ENCODE measurements around the gene MTSS2. TPM values are rescaled to one million over a fixed set of nuclear protein-coding genes. Genes with fewer than 3 reads are reported as not detected.

Gene MTSS2
- total and polyA plus RNA-seq, 4 donors: 33.8 to 345 (median 169) TPM

- Histone ChIP-seq H3K9me3 (ENCODE audit: control insufficient read depth, insufficient read depth, low read length) (no peaks in the 10 kb centered on the region), H3K4me1 (ENCODE audit: control insufficient read depth, insufficient read depth, low read length) (peaks cover 97% of the 10 kb centered on the region), H3K36me3 (ENCODE audit: control insufficient read depth, insufficient read depth, low read length) (peaks cover 38% of the 10 kb centered on the region), H3K4me3 (ENCODE audit: low read depth, low read length) (no peak overlapping the region), H3K27me3 (ENCODE audit: control insufficient read depth, insufficient read depth, low read length) (no peaks in the 10 kb centered on the region), H3K27ac (ENCODE audit: low read depth, low read length) (peak overlapping the region; percentile 27)
- DNase-seq (ENCODE audit: low read depth in 4 of 6, low spot score in 6 of 6): no peak
- 78% methylated on average over 4 of the region's 5 CpGs for WGBS (ENCODE audit: insufficient coverage)
Observed at GRCh38 chr16:70709457-70709856, 23.6 kb upstream of the MTSS2 start.

DNA sequence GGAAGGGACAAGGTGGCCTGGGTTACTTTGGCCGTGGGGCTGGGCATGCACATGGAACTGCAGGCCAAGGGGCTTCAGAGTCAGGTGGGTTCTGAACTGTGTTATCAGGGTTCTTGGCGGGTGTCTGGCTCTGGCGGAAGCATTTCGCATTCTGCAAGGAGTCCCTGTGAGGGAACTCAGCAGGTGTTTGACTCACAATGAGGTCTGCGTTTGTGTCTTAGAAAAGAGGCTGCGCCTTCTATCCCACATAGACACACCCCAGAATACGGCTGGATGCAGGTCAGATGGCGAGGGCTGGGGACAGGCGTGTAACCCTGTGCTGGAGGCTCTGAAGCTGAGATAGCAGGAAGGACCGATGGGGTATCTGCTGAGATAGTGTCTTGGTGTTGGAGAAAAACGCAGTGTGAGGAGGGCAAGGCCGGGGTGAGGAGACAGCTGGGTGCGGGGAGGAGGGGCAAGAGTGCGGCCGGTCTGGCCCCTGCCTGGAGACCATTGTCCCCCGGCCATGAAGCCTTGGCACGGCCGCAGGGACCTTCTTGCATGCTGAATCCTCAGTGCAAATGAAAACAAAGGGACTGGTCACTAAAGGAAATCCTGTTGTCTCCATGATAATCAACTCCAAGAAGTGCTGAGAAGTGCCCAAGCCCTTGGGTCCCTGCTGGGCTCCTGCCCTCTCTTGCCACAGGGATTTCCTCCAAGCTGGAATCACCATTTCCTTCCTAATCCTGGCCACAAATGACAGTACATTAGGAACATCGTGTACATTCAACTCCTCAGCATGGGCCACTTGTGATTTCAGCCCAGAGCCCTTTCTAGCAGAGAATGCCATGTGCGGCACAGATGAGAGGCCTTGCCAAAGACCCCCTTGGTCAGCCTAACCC is 22.8 kb upstream of the MTSS2 start:
- WGBS (ENCODE audit: insufficient coverage): 49% methylated on average over 16 of the region's 20 CpGs
- DNase-seq (ENCODE audit: low read depth in 4 of 6, low spot score in 6 of 6): no peak
- no peaks in the 10 kb centered on the region for H3K27me3 ChIP-seq (ENCODE audit: control insufficient read depth, insufficient read depth, low read length)
- H3K36me3 ChIP-seq (ENCODE audit: control insufficient read depth, insufficient read depth, low read length): peaks cover 38% of the 10 kb centered on the region
- peaks cover 97% of the 10 kb centered on the region for H3K4me1 ChIP-seq (ENCODE audit: control insufficient read depth, insufficient read depth, low read length)
- no peaks in the 10 kb centered on the region for H3K9me3 ChIP-seq (ENCODE audit: control insufficient read depth, insufficient read depth, low read length)
- H3K4me3 ChIP-seq (ENCODE audit: low read depth, low read length): no peak overlapping the region
- peak overlapping the region; percentile 42 for H3K27ac ChIP-seq (ENCODE audit: low read depth, low read length)

DNA sequence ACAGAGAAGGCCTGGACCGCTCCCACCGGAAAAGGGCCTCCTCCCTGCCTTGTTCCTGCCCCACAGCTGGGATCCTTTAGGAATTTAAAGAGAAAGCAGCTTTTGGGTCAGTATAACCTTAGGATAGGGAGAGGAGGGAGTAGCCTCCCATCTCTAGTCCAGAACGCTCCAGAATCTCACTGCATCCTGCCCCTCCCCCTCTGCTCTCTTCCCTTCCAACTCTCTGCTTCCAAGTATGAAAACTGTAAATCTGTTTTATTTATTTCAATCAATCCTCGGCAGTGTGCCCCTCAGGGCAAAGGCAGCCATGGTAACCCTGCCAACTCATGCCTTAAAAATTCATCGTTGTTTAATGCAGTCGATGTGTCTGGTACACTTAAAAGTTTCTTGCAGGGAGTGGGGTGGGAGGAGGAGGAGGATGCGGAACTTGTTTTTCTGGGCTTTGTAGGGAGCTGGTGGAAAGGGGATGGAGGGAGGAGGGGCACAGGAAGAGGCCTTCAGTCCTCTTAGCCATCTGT is 21.2 kb upstream of the MTSS2 start:
- Histone ChIP-seq H3K27ac (ENCODE audit: low read depth, low read length) (peak overlapping the region; percentile 67), H3K4me1 (ENCODE audit: control insufficient read depth, insufficient read depth, low read length) (peaks cover 97% of the 10 kb centered on the region), H3K9me3 (ENCODE audit: control insufficient read depth, insufficient read depth, low read length) (no peaks in the 10 kb centered on the region), H3K36me3 (ENCODE audit: control insufficient read depth, insufficient read depth, low read length) (peaks cover 42% of the 10 kb centered on the region), H3K27me3 (ENCODE audit: control insufficient read depth, insufficient read depth, low read length) (no peaks in the 10 kb centered on the region), H3K4me3 (ENCODE audit: low read depth, low read length) (no peak overlapping the region)
- WGBS (ENCODE audit: insufficient coverage): 40% methylated on average over 4 of the region's 7 CpGs
- peak in 1 of 6 donors; percentile 43 for DNase-seq (ENCODE audit: low read depth in 4 of 6, low spot score in 6 of 6)

GRCh38 chr16:70705056-70705455 is 19.2 kb upstream of the MTSS2 start:
- Histone ChIP-seq H3K9me3 (ENCODE audit: control insufficient read depth, insufficient read depth, low read length) (no peaks in the 10 kb centered on the region), H3K27ac (ENCODE audit: low read depth, low read length) (no peak overlapping the region), H3K36me3 (ENCODE audit: control insufficient read depth, insufficient read depth, low read length) (peaks cover 42% of the 10 kb centered on the region), H3K4me1 (ENCODE audit: control insufficient read depth, insufficient read depth, low read length) (peaks cover 97% of the 10 kb centered on the region), H3K4me3 (ENCODE audit: low read depth, low read length) (no peak overlapping the region), H3K27me3 (ENCODE audit: control insufficient read depth, insufficient read depth, low read length) (no peaks in the 10 kb centered on the region)
- 90% methylated on average over 8 of the region's 8 CpGs for WGBS (ENCODE audit: insufficient coverage)
- no peak for DNase-seq (ENCODE audit: low read depth in 4 of 6, low spot score in 6 of 6)

DNA sequence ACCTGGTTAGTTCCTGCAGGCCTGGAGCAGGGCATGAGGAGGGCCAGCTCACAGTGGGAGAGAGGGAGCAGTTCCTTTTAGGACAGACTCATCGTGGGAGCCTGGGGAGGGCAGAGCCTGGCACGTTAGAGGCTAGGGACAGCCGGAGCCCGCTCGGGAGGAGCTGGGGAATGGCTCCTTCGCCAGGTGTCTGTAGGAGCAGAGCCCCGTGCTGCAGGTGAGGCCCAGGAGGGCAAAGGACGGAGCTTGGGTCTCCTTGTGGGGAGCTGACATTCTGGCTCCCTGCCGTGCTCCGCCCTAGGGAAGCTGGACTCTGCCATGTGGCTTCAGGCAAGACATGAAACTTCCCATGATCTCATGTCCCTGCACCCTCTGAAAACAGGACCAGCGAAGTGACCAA is 18.7 kb upstream of the MTSS2 start:
- Histone ChIP-seq H3K4me1 (ENCODE audit: control insufficient read depth, insufficient read depth, low read length) (peaks cover 97% of the 10 kb centered on the region), H3K36me3 (ENCODE audit: control insufficient read depth, insufficient read depth, low read length) (peaks cover 42% of the 10 kb centered on the region), H3K27me3 (ENCODE audit: control insufficient read depth, insufficient read depth, low read length) (no peaks in the 10 kb centered on the region), H3K27ac (ENCODE audit: low read depth, low read length) (no peak overlapping the region), H3K9me3 (ENCODE audit: control insufficient read depth, insufficient read depth, low read length) (no peaks in the 10 kb centered on the region), H3K4me3 (ENCODE audit: low read depth, low read length) (no peak overlapping the region)
- no peak for DNase-seq (ENCODE audit: low read depth in 4 of 6, low spot score in 6 of 6)
- WGBS (ENCODE audit: insufficient coverage): 80% methylated on average over 11 of the region's 11 CpGs

- Histone ChIP-seq H3K36me3 (ENCODE audit: control insufficient read depth, insufficient read depth, low read length) (peaks cover 48% of the 10 kb centered on the region), H3K9me3 (ENCODE audit: control insufficient read depth, insufficient read depth, low read length) (no peaks in the 10 kb centered on the region), H3K4me3 (ENCODE audit: low read depth, low read length) (no peak overlapping the region), H3K4me1 (ENCODE audit: control insufficient read depth, insufficient read depth, low read length) (peaks cover 97% of the 10 kb centered on the region), H3K27me3 (ENCODE audit: control insufficient read depth, insufficient read depth, low read length) (no peaks in the 10 kb centered on the region), H3K27ac (ENCODE audit: low read depth, low read length) (peak overlapping the region; percentile 88)
- WGBS (ENCODE audit: insufficient coverage): 68% methylated on average over 5 of the region's 6 CpGs
- no peak for DNase-seq (ENCODE audit: low read depth in 4 of 6, low spot score in 6 of 6)
Observed at GRCh38 chr16:70703835-70704381, 18.1 kb upstream of the MTSS2 start.

DNA sequence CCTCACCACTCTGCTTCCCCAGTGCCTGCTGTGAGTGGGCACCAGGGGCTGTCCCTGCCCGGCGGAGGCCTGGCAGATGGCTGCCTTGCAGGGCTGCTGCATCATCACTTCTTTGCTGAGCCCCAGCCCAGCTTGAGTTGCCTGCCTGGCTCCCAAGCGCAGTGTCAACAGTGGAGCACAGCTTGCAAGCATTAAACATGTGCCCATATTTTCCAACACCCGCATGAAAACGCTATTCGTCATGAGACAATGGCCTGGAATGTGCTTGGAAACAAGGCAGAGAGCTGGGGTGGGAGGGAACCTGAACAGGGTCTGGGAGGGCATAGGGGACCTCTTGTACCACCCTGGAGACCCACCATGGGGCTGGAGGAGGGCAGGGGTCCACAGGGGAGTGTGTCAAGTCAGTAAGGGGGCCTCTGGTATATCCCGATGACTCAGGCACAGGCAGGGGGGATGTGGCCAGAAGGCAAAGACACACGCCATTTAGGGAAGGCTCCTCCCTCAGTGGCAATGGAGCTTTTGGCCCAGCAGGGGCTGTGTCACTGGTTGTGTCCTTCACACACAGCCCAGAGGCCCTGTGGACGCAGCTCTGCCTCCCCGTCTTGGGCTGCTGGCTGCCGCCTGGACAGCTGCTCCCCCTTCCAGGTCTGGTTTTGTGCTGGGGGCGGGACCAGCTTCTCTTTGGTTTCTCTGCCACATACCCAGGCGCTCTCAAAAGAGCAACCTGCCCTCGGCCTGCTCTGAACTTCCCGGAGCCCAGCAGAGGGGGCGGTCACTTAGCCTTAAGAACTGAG is 17.4 kb upstream of the MTSS2 start:
- H3K4me1 ChIP-seq (ENCODE audit: control insufficient read depth, insufficient read depth, low read length): peaks cover 94% of the 10 kb centered on the region
- peak in 2 of 6 donors; percentile 88 to 92 for DNase-seq (ENCODE audit: low read depth in 4 of 6, low spot score in 6 of 6)
- H3K4me3 ChIP-seq (ENCODE audit: low read depth, low read length): no peak overlapping the region
- peak overlapping the region; percentile 88 for H3K27ac ChIP-seq (ENCODE audit: low read depth, low read length)
- H3K9me3 ChIP-seq (ENCODE audit: control insufficient read depth, insufficient read depth, low read length): no peaks in the 10 kb centered on the region
- WGBS (ENCODE audit: insufficient coverage): 27% methylated on average over 14 of the region's 16 CpGs
- no peaks in the 10 kb centered on the region for H3K27me3 ChIP-seq (ENCODE audit: control insufficient read depth, insufficient read depth, low read length)
- peaks cover 49% of the 10 kb centered on the region for H3K36me3 ChIP-seq (ENCODE audit: control insufficient read depth, insufficient read depth, low read length)

GRCh38 chr16:70702624-70703023 is 16.8 kb upstream of the MTSS2 start:
- no peak overlapping the region for H3K4me3 ChIP-seq (ENCODE audit: low read depth, low read length)
- no peaks in the 10 kb centered on the region for H3K9me3 ChIP-seq (ENCODE audit: control insufficient read depth, insufficient read depth, low read length)
- peaks cover 52% of the 10 kb centered on the region for H3K36me3 ChIP-seq (ENCODE audit: control insufficient read depth, insufficient read depth, low read length)
- peaks cover 94% of the 10 kb centered on the region for H3K4me1 ChIP-seq (ENCODE audit: control insufficient read depth, insufficient read depth, low read length)
- DNase-seq (ENCODE audit: low read depth in 4 of 6, low spot score in 6 of 6): no peak
- H3K27ac ChIP-seq (ENCODE audit: low read depth, low read length): peak overlapping the region; percentile 88
- H3K27me3 ChIP-seq (ENCODE audit: control insufficient read depth, insufficient read depth, low read length): no peaks in the 10 kb centered on the region
- WGBS (ENCODE audit: insufficient coverage): 92% methylated on average over 4 of the region's 8 CpGs

- peak overlapping the region; percentile 88 for H3K27ac ChIP-seq (ENCODE audit: low read depth, low read length)
- no peaks in the 10 kb centered on the region for H3K27me3 ChIP-seq (ENCODE audit: control insufficient read depth, insufficient read depth, low read length)
- WGBS (ENCODE audit: insufficient coverage): 85% methylated on average over 8 of the region's 8 CpGs
- no peak for DNase-seq (ENCODE audit: low read depth in 4 of 6, low spot score in 6 of 6)
- peaks cover 58% of the 10 kb centered on the region for H3K36me3 ChIP-seq (ENCODE audit: control insufficient read depth, insufficient read depth, low read length)
- peaks cover 94% of the 10 kb centered on the region for H3K4me1 ChIP-seq (ENCODE audit: control insufficient read depth, insufficient read depth, low read length)
- no peaks in the 10 kb centered on the region for H3K9me3 ChIP-seq (ENCODE audit: control insufficient read depth, insufficient read depth, low read length)
- no peak overlapping the region for H3K4me3 ChIP-seq (ENCODE audit: low read depth, low read length)
Observed at GRCh38 chr16:70701998-70702397, 16.1 kb upstream of the MTSS2 start.

All from spinal cord (tissue), 10 donors.